ENCODE results near the gene KCNMA1.

KCNMA1 gene

GRCh38 chr10:77118603-77119282 lies 518.9 kb downstream of the KCNMA1 start:
- no peak for FAIRE-seq

GRCh38 chr10:77117501-77117900 lies 520.1 kb downstream of the KCNMA1 start:
- FAIRE-seq (no peak), DNase-seq (ENCODE audit: insufficient read length, low spot score) (no peak)

More at GRCh38 chr10:77118603-77119282, 518.9 kb downstream of the KCNMA1 start:
- no peak for DNase-seq (ENCODE audit: insufficient read length, low spot score)

GRCh38 chr10:77116904-77117303 lies 520.7 kb downstream of the KCNMA1 start:
- DNase-seq (ENCODE audit: insufficient read length, low spot score) = no peak
- FAIRE-seq = no peak

GRCh38 chr10:77114181-77114821 lies 523.3 kb downstream of the KCNMA1 start:
- no peak for DNase-seq (ENCODE audit: insufficient read length, low spot score)

GRCh38 chr10:77111611-77112550 lies 525.7 kb downstream of the KCNMA1 start:
- FAIRE-seq = peak; percentile 52

More at GRCh38 chr10:77114181-77114821, 523.3 kb downstream of the KCNMA1 start:
- no peak for FAIRE-seq

GRCh38 chr10:77110757-77111156 lies 526.9 kb downstream of the KCNMA1 start:
- DNase-seq (ENCODE audit: insufficient read length, low spot score) (no peak), FAIRE-seq (no peak)

More at GRCh38 chr10:77111611-77112550, 525.7 kb downstream of the KCNMA1 start:
- peak; percentile 69 for DNase-seq (ENCODE audit: insufficient read length, low spot score)

- no peak for DNase-seq (ENCODE audit: insufficient read length, low spot score)
- no peak for FAIRE-seq
Observed at GRCh38 chr10:77109351-77109994, 528.1 kb downstream of the KCNMA1 start.

- no peak for DNase-seq (ENCODE audit: insufficient read length, low spot score)
- FAIRE-seq = no peak
Observed at GRCh38 chr10:77106676-77107075, 530.9 kb downstream of the KCNMA1 start.

- DNase-seq (ENCODE audit: insufficient read length, low spot score) (no peak), FAIRE-seq (no peak)
Observed at GRCh38 chr10:77105761-77106221, 531.8 kb downstream of the KCNMA1 start.

GRCh38 chr10:77104459-77104980 lies 533.1 kb downstream of the KCNMA1 start:
- peak; percentile 41 for DNase-seq (ENCODE audit: insufficient read length, low spot score)
- FAIRE-seq = peak; percentile 67

- no peak for DNase-seq (ENCODE audit: insufficient read length, low spot score)
- no peak for FAIRE-seq
Observed at GRCh38 chr10:77103213-77103612, 534.4 kb downstream of the KCNMA1 start.

- no peak for FAIRE-seq
- DNase-seq (ENCODE audit: insufficient read length, low spot score) = no peak
Observed at GRCh38 chr10:77101341-77101740, 536.3 kb downstream of the KCNMA1 start.

- DNase-seq (ENCODE audit: insufficient read length, low spot score) = no peak
- peak; percentile 26 for FAIRE-seq
Observed at GRCh38 chr10:77099136-77099535, 538.5 kb downstream of the KCNMA1 start.

- DNase-seq (ENCODE audit: insufficient read length, low spot score) (no peak), FAIRE-seq (no peak)
Observed at GRCh38 chr10:77097625-77098024, 540.0 kb downstream of the KCNMA1 start.

- no peak for FAIRE-seq
- DNase-seq (ENCODE audit: insufficient read length, low spot score) = no peak
Observed at GRCh38 chr10:77093126-77093525, 544.5 kb downstream of the KCNMA1 start.

- FAIRE-seq (no peak), DNase-seq (ENCODE audit: insufficient read length, low spot score) (no peak)
Observed at GRCh38 chr10:77091597-77092165, 545.9 kb downstream of the KCNMA1 start.

GRCh38 chr10:77090381-77091356 lies 546.9 kb downstream of the KCNMA1 start:
- FAIRE-seq = no peak
- no peak for DNase-seq (ENCODE audit: insufficient read length, low spot score)

- DNase-seq (ENCODE audit: insufficient read length, low spot score) (no peak), FAIRE-seq (no peak)
Observed at GRCh38 chr10:77087366-77087765, 550.2 kb downstream of the KCNMA1 start.

- DNase-seq (ENCODE audit: insufficient read length, low spot score) (no peak), FAIRE-seq (no peak)
Observed at GRCh38 chr10:77086081-77086480, 551.5 kb downstream of the KCNMA1 start.
